GM19438 (cell line): ENCODE results near the gene VGF.

Source experiments
- ATAC-seq: cut with Tn5 transposase; IDR thresholded peaks from one replicate; pipeline ENCODE4 v1.9.1; 2021; ENCODE audit warnings: low read depth; ENCODE audit not compliant: unreplicated experiment

The VGF gene

GRCh38 chr7:101186194-101186593 lies 20.8 kb upstream of the VGF start:
- no peak for ATAC-seq

- ATAC-seq: no peak
These were observed 20.0 kb upstream of the VGF start for GRCh38 chr7:101185258-101185839.

GRCh38 chr7:101180130-101180755 lies 14.9 kb upstream of the VGF start, which contains the start of gene NAT16:
Gene NAT16, minus strand, starts transcription at chr7:101180293. Its CDS starts 5,486 bp downstream, at chr7:101174807.
- no peak for ATAC-seq

GRCh38 chr7:101179713-101180112 lies 14.3 kb upstream of the VGF start:
- ATAC-seq: no peak

- no peak for ATAC-seq
These were observed 13.7 kb upstream of the VGF start for GRCh38 chr7:101179117-101179516.

- ATAC-seq: no peak
These were observed 12.3 kb upstream of the VGF start for GRCh38 chr7:101177644-101178043.

- ATAC-seq: no peak
These were observed 10.3 kb upstream of the VGF start for GRCh38 chr7:101175664-101176063.

GRCh38 chr7:101174322-101174854 lies 9.0 kb upstream of the VGF start:
- no peak for ATAC-seq

GRCh38 chr7:101173752-101174244 lies 8.4 kb upstream of the VGF start:
- ATAC-seq: no peak

GRCh38 chr7:101172854-101173751 lies 7.7 kb upstream of the VGF start:
- no peak for ATAC-seq

- ATAC-seq: no peak
These were observed 6.9 kb upstream of the VGF start for GRCh38 chr7:101172005-101172853.

GRCh38 chr7:101171442-101171837 lies 6.1 kb upstream of the VGF start:
- ATAC-seq: no peak

- no peak for ATAC-seq
These were observed 5.5 kb upstream of the VGF start for GRCh38 chr7:101170617-101171441.

- ATAC-seq: no peak
These were observed 4.6 kb upstream of the VGF start for GRCh38 chr7:101169838-101170551.

- no peak for ATAC-seq
These were observed 3.9 kb upstream of the VGF start for GRCh38 chr7:101169110-101169837.

GRCh38 chr7:101168412-101169049 lies 3.2 kb upstream of the VGF start:
- no peak for ATAC-seq

GRCh38 chr7:101167645-101168411 lies 2.5 kb upstream of the VGF start:
- ATAC-seq: no peak
